ENCODE data around the gene DCDC2. TPM values are rescaled to one million over a fixed set of nuclear protein-coding genes. Genes with fewer than 3 reads are reported as not detected.
"Not testable (repeated sequence)": the region's sequence is repeated elsewhere in the genome, so short reads cannot be mapped to it uniquely, and the experiment has no call there.

DCDC2 gene
- total RNA-seq, 1 donor from 2014 or later = 5.5 TPM

- Mint-ChIP-seq H3K27me3 (no peaks in the 10 kb centered on the region), H3K27ac (no peak overlapping the region), H3K36me3 (no peaks in the 10 kb centered on the region), H3K4me3 (no peak overlapping the region), H3K4me1 (ENCODE audit: unreplicated experiment) (peaks cover 21% of the 10 kb centered on the region), H3K9me3 (no peaks in the 10 kb centered on the region)
- DNase-seq (ENCODE audit: extremely low spot score, unreplicated experiment) = no peak
- no peak for TF ChIP-seq CTCF (conservative IDR thresholded peaks at IDR 0.05)
Observed at GRCh38 chr6:24324617-24325016, 33.2 kb downstream of the DCDC2 start.

- H3K27me3 Mint-ChIP-seq = no peaks in the 10 kb centered on the region
Observed at GRCh38 chr6:24323632-24324337, 34.1 kb downstream of the DCDC2 start.

GRCh38 chr6:24322924-24323323 is 34.9 kb downstream of the DCDC2 start:
- DNase-seq (ENCODE audit: extremely low spot score, unreplicated experiment) = no peak
- Mint-ChIP-seq H3K4me1 (ENCODE audit: unreplicated experiment) (peaks cover 21% of the 10 kb centered on the region), H3K36me3 (no peaks in the 10 kb centered on the region), H3K9me3 (no peaks in the 10 kb centered on the region), H3K4me3 (no peak overlapping the region), H3K27me3 (no peaks in the 10 kb centered on the region), H3K27ac (no peak overlapping the region)
- TF ChIP-seq CTCF (conservative IDR thresholded peaks at IDR 0.05) = no peak

More at GRCh38 chr6:24323632-24324337, 34.1 kb downstream of the DCDC2 start:
- Mint-ChIP-seq H3K27ac (peak overlapping the region; percentile 2), H3K9me3 (no peaks in the 10 kb centered on the region), H3K36me3 (no peaks in the 10 kb centered on the region), H3K4me3 (no peak overlapping the region), H3K4me1 (ENCODE audit: unreplicated experiment) (peaks cover 21% of the 10 kb centered on the region)
- DNase-seq (ENCODE audit: extremely low spot score, unreplicated experiment) = no peak
- TF ChIP-seq CTCF (conservative IDR thresholded peaks at IDR 0.05) = no peak

GRCh38 chr6:24322446-24322845 is 35.4 kb downstream of the DCDC2 start:
- not testable (repeated sequence) for H3K9me3 Mint-ChIP-seq; H3K27me3 Mint-ChIP-seq; DNase-seq (ENCODE audit: extremely low spot score, unreplicated experiment); H3K4me3 Mint-ChIP-seq; H3K36me3 Mint-ChIP-seq; H3K27ac Mint-ChIP-seq
- peaks cover 21% of the 10 kb centered on the region for H3K4me1 Mint-ChIP-seq (ENCODE audit: unreplicated experiment)

GRCh38 chr6:24321538-24322162 is 36.2 kb downstream of the DCDC2 start:
- no peak overlapping the region for H3K4me3 Mint-ChIP-seq
- H3K9me3 Mint-ChIP-seq = no peaks in the 10 kb centered on the region
- H3K27ac Mint-ChIP-seq = no peak overlapping the region
- no peak for DNase-seq (ENCODE audit: extremely low spot score, unreplicated experiment)
- no peaks in the 10 kb centered on the region for H3K36me3 Mint-ChIP-seq
- peaks cover 21% of the 10 kb centered on the region for H3K4me1 Mint-ChIP-seq (ENCODE audit: unreplicated experiment)
- no peaks in the 10 kb centered on the region for H3K27me3 Mint-ChIP-seq
- no peak for TF ChIP-seq CTCF (conservative IDR thresholded peaks at IDR 0.05)
